ENCODE data around the gene CA11. TPM values are rescaled to one million over a fixed set of nuclear protein-coding genes. Genes with fewer than 3 reads are reported as not detected.
A peak's percentile ranks its signal among the peaks of the same experiment; 100 is the strongest.

The CA11 gene
- total RNA-seq, 4 donors from 2014 or later: 0.51 to 55.1 (median 8.1) TPM

DNA sequence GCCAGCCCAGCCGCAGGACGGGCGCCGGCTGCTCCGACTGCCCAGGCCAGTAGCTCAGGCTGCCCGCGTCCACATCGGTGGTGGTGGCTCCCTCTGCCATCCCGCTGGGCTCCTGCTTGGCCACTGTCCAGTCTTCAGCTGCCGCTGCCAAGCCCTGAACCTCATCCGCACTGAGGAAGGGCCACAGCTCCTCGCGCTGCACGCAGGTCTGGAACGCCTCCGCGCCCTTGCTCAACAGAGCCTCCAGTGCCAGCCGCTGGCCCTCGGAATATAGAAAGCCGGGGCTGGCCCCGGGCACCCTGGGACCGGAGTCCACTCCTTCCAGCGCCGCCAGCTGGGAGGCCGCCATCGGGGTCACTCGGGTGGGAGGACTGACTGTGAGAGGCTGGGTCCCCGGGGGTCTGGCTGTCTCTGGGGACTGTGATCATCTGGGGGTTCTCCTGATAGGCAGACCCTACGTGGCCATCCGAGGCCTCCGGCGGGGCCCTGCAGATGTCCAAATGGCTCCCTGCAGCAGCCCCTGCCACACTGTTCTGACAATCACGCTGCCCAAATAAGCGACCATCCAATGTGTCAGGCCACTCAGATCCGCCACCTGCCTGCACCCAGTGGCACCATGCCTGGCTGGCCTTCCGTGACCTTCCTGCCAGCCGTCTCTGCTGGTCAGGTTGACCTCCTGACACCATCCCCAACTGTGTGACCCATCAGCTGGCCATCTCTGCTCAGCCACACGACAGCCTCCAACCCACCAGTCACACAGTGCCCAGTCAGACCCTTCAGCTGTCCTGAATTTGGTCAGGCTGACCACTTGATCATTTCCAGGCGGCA, 32.7 kb downstream of the CA11 start:
- no peaks in the 10 kb centered on the region for H3K27me3 ChIP-seq
- no peaks in the 10 kb centered on the region for H3K36me3 ChIP-seq
- H3K27ac ChIP-seq: no peak overlapping the region
- peaks cover 8 to 9% of the 10 kb centered on the region in 2 donors for H3K4me1 ChIP-seq
- DNase-seq: no peak
- no peaks in the 10 kb centered on the region for H3K9me3 ChIP-seq
- intact Hi-C loops (cut with DNase I; ENCODE audit: low total_unique reads): loop anchor here (10.0 kb wide), 2 partner anchors 118 to 1128 kb away; partner anchors contain the start of gene KPTN
- H3K4me3 ChIP-seq: no peak overlapping the region
- TF ChIP-seq POLR2A (IDR thresholded peaks at IDR 0.05) (no peak), CTCF (IDR thresholded peaks at IDR 0.05) (no peak)

DNA sequence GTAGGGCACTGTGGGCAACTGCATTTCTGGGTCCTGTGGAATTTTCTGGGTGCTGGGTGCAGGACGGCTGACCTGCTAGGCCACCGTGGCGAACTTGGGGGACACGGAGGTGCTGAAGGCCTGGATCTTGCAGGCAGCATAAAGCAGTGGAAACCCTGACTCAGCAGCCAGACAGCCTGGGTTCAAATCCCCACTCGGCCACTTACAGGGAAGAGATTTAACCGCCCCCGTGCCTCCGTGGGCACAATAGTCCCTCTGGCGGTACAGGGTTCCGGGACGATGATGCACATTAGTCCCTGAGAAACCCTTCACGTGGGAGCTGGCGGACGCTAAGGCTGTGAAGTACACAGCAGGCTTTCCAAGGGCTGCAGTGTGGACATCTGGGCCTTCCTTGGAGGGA, 34.1 kb downstream of the CA11 start:
- Histone ChIP-seq H3K27ac (no peak overlapping the region), H3K4me1 (no peaks in the 10 kb centered on the region), H3K4me3 (no peak overlapping the region), H3K27me3 (no peaks in the 10 kb centered on the region), H3K9me3 (no peaks in the 10 kb centered on the region), H3K36me3 (no peaks in the 10 kb centered on the region)
- TF ChIP-seq POLR2A (IDR thresholded peaks at IDR 0.05): no peak
- no peak for TF ChIP-seq CTCF (IDR thresholded peaks at IDR 0.05)
- intact Hi-C loops (cut with DNase I; ENCODE audit: low total_unique reads): loop anchor here (10.0 kb wide), 2 partner anchors 117 to 1127 kb away; partner anchors contain the start of gene KPTN
- no peak for DNase-seq

- Histone ChIP-seq H3K4me3 (no peak overlapping the region), H3K27ac (no peak overlapping the region)
- TF ChIP-seq CTCF (IDR thresholded peaks at IDR 0.05) (no peak), POLR2A (IDR thresholded peaks at IDR 0.05) (no peak)
These were observed 36.3 kb downstream of the CA11 start for GRCh38 chr19:48609571-48610108.

GRCh38 chr19:48608798-48609263, 37.2 kb downstream of the CA11 start:
- TF ChIP-seq CTCF (IDR thresholded peaks at IDR 0.05): peak in 2 of 4 experiments; percentile 10 to 12
- TF ChIP-seq POLR2A (IDR thresholded peaks at IDR 0.05): no peak
- intact Hi-C loops (cut with DNase I; ENCODE audit: low total_unique reads): no loop called here
- no peaks in the 10 kb centered on the region for H3K36me3 ChIP-seq
- DNase-seq: no peak
- no peaks in the 10 kb centered on the region for H3K4me1 ChIP-seq
- no peaks in the 10 kb centered on the region for H3K9me3 ChIP-seq
- H3K27me3 ChIP-seq: no peaks in the 10 kb centered on the region
- H3K4me3 ChIP-seq: no peak overlapping the region
- H3K27ac ChIP-seq: no peak overlapping the region

More at GRCh38 chr19:48609571-48610108, 36.3 kb downstream of the CA11 start:
- H3K36me3 ChIP-seq: no peaks in the 10 kb centered on the region
- no peaks in the 10 kb centered on the region for H3K27me3 ChIP-seq
- no peaks in the 10 kb centered on the region for H3K9me3 ChIP-seq
- no peaks in the 10 kb centered on the region for H3K4me1 ChIP-seq
- intact Hi-C loops (cut with DNase I; ENCODE audit: low total_unique reads): loop anchor here (10.0 kb wide), 2 partner anchors 115 to 1125 kb away; partner anchors contain the start of gene KPTN
- no peak for DNase-seq

GRCh38 chr19:48607359-48607755, 38.6 kb downstream of the CA11 start:
- DNase-seq: no peak
- no peak overlapping the region for H3K4me3 ChIP-seq
- TF ChIP-seq POLR2A (IDR thresholded peaks at IDR 0.05) (no peak), CTCF (IDR thresholded peaks at IDR 0.05) (no peak)
- no peak overlapping the region for H3K27ac ChIP-seq
- H3K27me3 ChIP-seq: no peaks in the 10 kb centered on the region
- intact Hi-C loops (cut with DNase I; ENCODE audit: low total_unique reads): no loop called here
- no peaks in the 10 kb centered on the region for H3K9me3 ChIP-seq
- H3K4me1 ChIP-seq: no peaks in the 10 kb centered on the region
- no peaks in the 10 kb centered on the region for H3K36me3 ChIP-seq
